ENCODE data around the gene TERT.
A peak's percentile ranks its signal among the peaks of the same experiment; 100 is the strongest.
"Not testable (repeated sequence)": the region's sequence is repeated elsewhere in the genome, so short reads cannot be mapped to it uniquely, and the experiment has no call there.

Gene TERT

DNA sequence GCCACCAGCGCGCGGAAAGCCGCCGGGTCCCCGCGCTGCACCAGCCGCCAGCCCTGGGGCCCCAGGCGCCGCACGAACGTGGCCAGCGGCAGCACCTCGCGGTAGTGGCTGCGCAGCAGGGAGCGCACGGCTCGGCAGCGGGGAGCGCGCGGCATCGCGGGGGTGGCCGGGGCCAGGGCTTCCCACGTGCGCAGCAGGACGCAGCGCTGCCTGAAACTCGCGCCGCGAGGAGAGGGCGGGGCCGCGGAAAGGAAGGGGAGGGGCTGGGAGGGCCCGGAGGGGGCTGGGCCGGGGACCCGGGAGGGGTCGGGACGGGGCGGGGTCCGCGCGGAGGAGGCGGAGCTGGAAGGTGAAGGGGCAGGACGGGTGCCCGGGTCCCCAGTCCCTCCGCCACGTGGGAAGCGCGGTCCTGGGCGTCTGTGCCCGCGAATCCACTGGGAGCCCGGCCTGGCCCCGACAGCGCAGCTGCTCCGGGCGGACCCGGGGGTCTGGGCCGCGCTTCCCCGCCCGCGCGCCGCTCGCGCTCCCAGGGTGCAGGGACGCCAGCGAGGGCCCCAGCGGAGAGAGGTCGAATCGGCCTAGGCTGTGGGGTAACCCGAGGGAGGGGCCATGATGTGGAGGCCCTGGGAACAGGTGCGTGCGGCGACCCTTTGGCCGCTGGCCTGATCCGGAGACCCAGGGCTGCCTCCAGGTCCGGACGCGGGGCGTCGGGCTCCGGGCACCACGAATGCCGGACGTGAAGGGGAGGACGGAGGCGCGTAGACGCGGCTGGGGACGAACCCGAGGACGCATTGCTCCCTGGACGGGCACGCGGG lies at the start of gene TERT:
Gene TERT (minus strand): TSS at position 234 of the 815 bp plus-strand sequence. CDS start 79 bp downstream, at position 155.
- peak within 1 kb of the TSS; percentile 58 for H3K27ac ChIP-seq
- TF ChIP-seq, protein P1, sequence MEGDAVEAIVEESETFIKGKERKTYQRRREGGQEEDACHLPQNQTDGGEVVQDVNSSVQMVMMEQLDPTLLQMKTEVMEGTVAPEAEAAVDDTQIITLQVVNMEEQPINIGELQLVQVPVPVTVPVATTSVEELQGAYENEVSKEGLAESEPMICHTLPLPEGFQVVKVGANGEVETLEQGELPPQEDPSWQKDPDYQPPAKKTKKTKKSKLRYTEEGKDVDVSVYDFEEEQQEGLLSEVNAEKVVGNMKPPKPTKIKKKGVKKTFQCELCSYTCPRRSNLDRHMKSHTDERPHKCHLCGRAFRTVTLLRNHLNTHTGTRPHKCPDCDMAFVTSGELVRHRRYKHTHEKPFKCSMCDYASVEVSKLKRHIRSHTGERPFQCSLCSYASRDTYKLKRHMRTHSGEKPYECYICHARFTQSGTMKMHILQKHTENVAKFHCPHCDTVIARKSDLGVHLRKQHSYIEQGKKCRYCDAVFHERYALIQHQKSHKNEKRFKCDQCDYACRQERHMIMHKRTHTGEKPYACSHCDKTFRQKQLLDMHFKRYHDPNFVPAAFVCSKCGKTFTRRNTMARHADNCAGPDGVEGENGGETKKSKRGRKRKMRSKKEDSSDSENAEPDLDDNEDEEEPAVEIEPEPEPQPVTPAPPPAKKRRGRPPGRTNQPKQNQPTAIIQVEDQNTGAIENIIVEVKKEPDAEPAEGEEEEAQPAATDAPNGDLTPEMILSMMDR (conservative IDR thresholded peaks at IDR 0.05) = no peak
- TF ChIP-seq ZFX (IDR thresholded peaks at IDR 0.05) = peak; percentile 22; the same call in 1 of the 2 replicates

DNA sequence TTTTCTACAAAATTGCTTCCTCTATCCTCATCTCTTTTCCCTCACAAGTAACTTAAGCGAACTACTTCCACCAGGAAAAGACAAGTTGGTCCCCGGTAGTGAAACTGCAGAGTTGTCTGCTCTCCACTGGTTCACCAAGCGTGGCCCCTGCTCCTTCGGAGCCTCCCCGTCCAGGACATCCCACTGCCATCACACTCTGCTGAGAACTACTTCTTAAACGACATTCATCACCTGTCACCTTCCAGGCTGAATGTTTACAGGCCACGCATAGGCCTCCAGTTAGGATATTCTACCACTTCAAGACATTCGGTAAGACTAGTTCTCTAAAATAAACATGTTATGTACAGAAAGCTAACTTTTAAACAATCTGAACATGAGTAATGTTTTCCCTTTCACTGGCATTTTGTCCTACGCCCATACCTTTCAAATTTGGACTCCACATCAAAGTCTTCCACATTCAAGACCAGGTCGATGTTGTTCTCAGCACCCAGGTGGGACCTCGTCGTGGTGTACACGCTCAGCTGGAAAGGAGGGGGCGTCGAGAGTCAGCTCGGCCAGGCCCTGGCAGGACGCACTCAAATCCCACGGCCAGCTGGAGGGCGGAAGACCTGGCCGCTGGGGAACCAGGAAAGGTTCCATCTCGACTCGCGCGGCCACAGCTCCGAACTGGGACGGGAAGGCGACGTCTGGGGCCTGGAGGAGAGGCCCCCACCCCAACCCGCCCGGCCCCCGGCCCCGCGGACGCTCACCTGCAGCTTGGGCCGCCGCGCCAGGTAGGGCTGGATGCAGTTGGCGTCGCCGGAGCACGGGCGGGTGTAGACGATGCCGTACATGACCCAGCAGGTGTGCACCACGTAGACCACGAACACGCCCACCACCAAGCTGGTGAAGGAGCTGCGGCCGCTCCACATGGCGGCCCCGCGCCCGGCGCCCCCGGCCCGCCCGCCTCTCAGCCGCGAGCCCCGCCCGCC lies 49.3 kb upstream of the TERT start:
- H3K27ac ChIP-seq = peak overlapping the region; percentile 84
- TF ChIP-seq, protein P1 (conservative IDR thresholded peaks at IDR 0.05) = no peak
- TF ChIP-seq ZFX (IDR thresholded peaks at IDR 0.05) = no peak

DNA sequence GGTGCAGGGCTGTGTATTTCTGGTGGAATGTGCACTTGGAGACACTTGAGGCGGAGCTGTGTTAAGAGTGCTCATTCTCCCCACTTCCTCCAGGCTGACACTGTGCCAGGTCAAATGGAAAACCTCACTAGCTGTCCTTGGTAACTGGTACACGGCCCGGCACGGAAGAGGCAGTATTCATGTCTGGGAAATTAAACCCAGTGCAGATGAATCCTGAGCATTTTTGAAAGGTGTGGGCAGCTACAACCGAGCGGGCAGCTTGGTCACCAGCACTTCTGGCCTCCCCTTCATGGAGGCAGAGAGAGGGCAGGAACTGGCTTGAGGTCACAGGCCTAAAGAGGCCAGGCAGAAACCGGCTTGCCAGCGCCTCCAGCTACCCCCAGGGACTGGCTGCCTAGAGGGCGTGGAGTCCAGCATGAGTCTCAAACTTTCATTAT lies 48.5 kb upstream of the TERT start:
- no peak overlapping the region for H3K27ac ChIP-seq
- TF ChIP-seq ZFX (IDR thresholded peaks at IDR 0.05) = no peak
- TF ChIP-seq, protein P1 (conservative IDR thresholded peaks at IDR 0.05) = no peak

DNA sequence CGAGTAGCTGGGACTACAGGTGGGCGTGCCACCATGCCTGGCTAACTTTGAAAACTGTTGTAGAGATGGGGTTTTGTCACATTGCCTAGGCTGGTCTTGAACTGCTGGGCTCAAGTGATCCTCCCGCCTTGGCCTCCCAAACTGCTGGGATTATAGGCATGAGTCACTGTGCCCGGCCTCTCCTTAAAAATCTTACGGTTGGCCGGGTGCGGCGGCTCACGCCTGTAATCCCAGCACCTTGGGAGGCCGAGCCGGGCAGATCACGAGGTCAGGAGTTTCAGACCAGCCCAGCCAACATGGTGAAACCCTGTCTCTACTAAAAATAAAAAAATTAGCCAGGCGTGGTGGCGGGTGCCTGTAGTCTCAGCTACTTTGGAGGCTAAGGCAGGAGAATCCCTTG lies 47.8 kb upstream of the TERT start:
- H3K27ac ChIP-seq = not testable (repeated sequence)

DNA sequence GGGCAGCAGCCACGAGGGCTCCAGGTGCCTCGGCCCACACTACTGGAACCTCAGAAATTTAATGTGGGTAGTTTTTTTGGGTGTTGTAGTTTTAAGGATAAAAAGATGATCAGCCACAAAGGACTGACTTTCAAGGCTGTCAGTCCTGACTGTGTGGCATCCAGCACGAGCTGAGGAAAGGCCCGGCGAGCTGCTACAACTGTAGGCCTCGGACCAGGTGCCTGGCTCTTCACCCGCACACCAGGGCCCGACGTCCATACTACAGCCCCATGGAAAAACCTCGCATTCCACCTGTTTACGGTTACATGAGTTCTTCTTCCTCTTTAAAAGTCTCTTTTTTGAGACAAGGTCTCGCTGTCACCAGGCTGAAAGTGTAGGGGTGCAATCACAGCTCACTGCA lies 47.4 kb upstream of the TERT start:
- TF ChIP-seq, protein P1 (conservative IDR thresholded peaks at IDR 0.05) = no peak
- H3K27ac ChIP-seq = no peak overlapping the region

DNA sequence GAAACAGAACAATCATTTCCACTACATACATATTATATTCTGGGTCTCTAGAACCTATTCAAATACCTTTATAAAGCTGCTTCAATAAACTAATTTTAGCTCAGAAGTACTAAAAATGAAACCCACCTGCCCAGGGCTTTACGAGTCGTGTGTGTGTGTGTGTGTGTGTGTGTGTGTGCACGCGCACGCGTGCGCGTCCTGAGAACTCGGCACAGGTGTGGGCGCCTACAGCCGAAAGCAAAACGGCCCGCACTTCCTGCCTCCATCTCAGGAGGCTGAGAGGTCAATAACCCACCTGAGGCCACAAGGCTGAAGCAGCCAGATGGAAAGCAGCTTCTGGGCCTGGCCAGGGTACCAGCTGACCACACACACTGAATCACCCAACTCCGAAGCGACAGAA lies 47.0 kb upstream of the TERT start:
- H3K27ac ChIP-seq = no peak overlapping the region
- TF ChIP-seq, protein P1 (conservative IDR thresholded peaks at IDR 0.05) = no peak
- no peak for TF ChIP-seq ZFX (IDR thresholded peaks at IDR 0.05)

DNA sequence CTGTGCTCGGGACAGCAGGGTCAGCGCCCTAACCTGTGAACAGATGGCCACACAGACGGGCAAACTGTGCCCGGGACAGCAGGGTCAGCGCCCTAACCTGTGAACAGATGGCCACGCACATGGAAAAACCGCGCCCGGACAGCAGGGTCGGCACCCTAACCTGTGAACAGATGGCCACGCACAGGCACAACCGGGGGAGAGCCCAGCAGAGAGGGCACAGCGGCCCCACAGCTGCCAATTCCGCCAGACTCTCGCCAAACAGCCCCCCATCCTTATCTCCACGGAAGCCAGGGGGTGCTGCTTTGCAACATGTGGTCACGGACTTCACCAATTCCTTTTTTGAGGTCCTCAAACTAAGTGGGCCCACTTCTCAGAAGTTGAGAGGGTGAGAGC lies 44.9 kb upstream of the TERT start:
- H3K27ac ChIP-seq = not testable (repeated sequence)

DNA sequence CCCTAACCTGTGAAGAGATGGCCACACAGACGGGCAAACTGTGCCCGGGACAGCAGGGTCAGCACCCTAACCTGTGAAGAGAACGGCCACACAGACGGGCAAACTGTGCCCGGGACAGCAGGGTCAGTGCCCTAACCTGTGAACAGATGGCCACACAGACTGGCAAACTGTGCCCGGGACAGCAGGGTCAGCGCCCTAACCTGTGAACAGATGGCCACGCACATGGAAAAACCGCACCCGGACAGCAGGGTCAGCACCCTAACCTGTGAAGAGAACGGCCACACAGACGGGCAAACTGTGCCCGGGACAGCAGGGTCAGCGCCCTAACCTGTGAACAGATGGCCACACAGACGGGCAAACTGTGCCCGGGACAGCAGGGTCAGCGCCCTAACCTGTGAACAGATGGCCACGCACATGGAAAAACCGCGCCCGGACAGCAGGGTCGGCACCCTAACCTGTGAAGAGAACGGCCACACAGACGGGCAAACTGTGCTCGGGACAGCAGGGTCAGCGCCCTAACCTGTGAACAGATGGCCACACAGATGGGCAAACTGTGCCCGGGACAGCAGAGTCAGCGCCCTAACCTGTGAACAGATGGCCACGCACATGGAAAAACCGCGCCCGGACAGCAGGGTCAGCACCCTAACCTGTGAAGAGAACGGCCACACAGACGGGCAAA lies 44.4 kb upstream of the TERT start:
- not testable (repeated sequence) for H3K27ac ChIP-seq

All from C4-2B (cell line).